Measurements from ENCODE around the gene CGA.

The CGA gene

GRCh38 chr6:87110636-87111035 is 15.7 kb upstream of the CGA start (continued):
- TF ChIP-seq, protein P1, sequence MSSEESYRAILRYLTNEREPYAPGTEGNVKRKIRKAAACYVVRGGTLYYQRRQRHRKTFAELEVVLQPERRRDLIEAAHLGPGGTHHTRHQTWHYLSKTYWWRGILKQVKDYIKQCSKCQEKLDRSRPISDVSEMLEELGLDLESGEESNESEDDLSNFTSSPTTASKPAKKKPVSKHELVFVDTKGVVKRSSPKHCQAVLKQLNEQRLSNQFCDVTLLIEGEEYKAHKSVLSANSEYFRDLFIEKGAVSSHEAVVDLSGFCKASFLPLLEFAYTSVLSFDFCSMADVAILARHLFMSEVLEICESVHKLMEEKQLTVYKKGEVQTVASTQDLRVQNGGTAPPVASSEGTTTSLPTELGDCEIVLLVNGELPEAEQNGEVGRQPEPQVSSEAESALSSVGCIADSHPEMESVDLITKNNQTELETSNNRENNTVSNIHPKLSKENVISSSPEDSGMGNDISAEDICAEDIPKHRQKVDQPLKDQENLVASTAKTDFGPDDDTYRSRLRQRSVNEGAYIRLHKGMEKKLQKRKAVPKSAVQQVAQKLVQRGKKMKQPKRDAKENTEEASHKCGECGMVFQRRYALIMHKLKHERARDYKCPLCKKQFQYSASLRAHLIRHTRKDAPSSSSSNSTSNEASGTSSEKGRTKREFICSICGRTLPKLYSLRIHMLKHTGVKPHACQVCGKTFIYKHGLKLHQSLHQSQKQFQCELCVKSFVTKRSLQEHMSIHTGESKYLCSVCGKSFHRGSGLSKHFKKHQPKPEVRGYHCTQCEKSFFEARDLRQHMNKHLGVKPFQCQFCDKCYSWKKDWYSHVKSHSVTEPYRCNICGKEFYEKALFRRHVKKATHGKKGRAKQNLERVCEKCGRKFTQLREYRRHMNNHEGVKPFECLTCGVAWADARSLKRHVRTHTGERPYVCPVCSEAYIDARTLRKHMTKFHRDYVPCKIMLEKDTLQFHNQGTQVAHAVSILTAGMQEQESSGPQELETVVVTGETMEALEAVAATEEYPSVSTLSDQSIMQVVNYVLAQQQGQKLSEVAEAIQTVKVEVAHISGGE (tag by site-specific recombination; conservative IDR thresholded peaks at IDR 0.05; ENCODE audit: low read depth), result peak; percentile 66
- no peak for TF ChIP-seq ZNF549 (tag by site-specific recombination; IDR thresholded peaks at IDR 0.05)
- TF ChIP-seq MZF1 (tag by site-specific recombination; IDR thresholded peaks at IDR 0.05; ENCODE audit: borderline replicate concordance), result no peak
- TF ChIP-seq ZNF266 (tag by site-specific recombination; IDR thresholded peaks at IDR 0.05; ENCODE audit: low read depth), result peak; percentile 72; the same call in 1 of the 2 replicates
- peak; percentile 54; the same call in 1 of the 2 replicates for TF ChIP-seq ZNF791 (tag by site-specific recombination; IDR thresholded peaks at IDR 0.05)
- TF ChIP-seq ZNF18 (tag by site-specific recombination; IDR thresholded peaks at IDR 0.05), result no peak
- no peak for TF ChIP-seq ZNF223 (tag by site-specific recombination; IDR thresholded peaks at IDR 0.05)
- peak; percentile 69 for TF ChIP-seq ZNF555 (tag by site-specific recombination; conservative IDR thresholded peaks at IDR 0.05)
- no peak for TF ChIP-seq ZNF585B (tag by site-specific recombination; IDR thresholded peaks at IDR 0.05)
- TF ChIP-seq ZNF302 (tag by site-specific recombination; IDR thresholded peaks at IDR 0.05; ENCODE audit: low read depth), result no peak
- TF ChIP-seq ZNF473 (tag by site-specific recombination; IDR thresholded peaks at IDR 0.05), result no peak
- TF ChIP-seq ZNF518A (tag by site-specific recombination; conservative IDR thresholded peaks at IDR 0.05; ENCODE audit: low read depth), result peak; percentile 78
- no peak for TF ChIP-seq ZSCAN4 (tag by site-specific recombination; IDR thresholded peaks at IDR 0.05)
- TF ChIP-seq ZNF132 (tag by site-specific recombination; IDR thresholded peaks at IDR 0.05; ENCODE audit: borderline replicate concordance), result no peak
- TF ChIP-seq ZNF837 (tag by site-specific recombination; IDR thresholded peaks at IDR 0.05), result no peak
- TF ChIP-seq PRDM1 (tag by site-specific recombination; IDR thresholded peaks at IDR 0.05), result no peak
- no peak for TF ChIP-seq RBAK (tag by site-specific recombination; IDR thresholded peaks at IDR 0.05)
- TF ChIP-seq ZNF621 (tag by site-specific recombination; IDR thresholded peaks at IDR 0.05), result no peak
- TF ChIP-seq ZNF202 (tag by site-specific recombination; IDR thresholded peaks at IDR 0.05; ENCODE audit: borderline replicate concordance), result peak; percentile 83
- TF ChIP-seq ZBTB17 (tag by site-specific recombination; IDR thresholded peaks at IDR 0.05), result no peak
- TF ChIP-seq ZNF292 (tag by site-specific recombination; IDR thresholded peaks at IDR 0.05; ENCODE audit: borderline replicate concordance, low read depth), result 0 out of 2 replicates have a peak, but pooled peaks have one; percentile 34
- no peak for TF ChIP-seq GFI1B (tag by site-specific recombination; IDR thresholded peaks at IDR 0.05)
- TF ChIP-seq ZNF645 (tag by site-specific recombination; IDR thresholded peaks at IDR 0.05), result no peak
- no peak for TF ChIP-seq ZBTB6 (tag by site-specific recombination; IDR thresholded peaks at IDR 0.05)
